K562 (cell line): ENCODE measurements around the gene FSCN2.

Experiments used
- BRCA1 ChIP-seq, 2 experiments: fragments of 450-650 bp in 1 of 2; sonication (generic) in 1 of 2; formaldehyde crosslinking in 1 of 2; IDR thresholded peaks; 2 replicates each; pipeline versions ENCODE4 v1.5.0 to v1.6.1; 2017 to 2020; ENCODE audit warnings: mild to moderate bottlenecking in 1 of 2, missing genetic modification reagents in 1 of 2
- YY1 ChIP-seq, 3 experiments: IDR thresholded peaks; 2 replicates each; pipeline ENCODE4 v1.6.1; 2011; ENCODE audit warnings: low read length in 2 of 3, mild to moderate bottlenecking in 2 of 3, moderate library complexity in 2 of 3, borderline replicate concordance in 1 of 3, control low read depth in 1 of 3, low read depth in 1 of 3; ENCODE audit not compliant: insufficient read depth in 3 of 3, insufficient replicate concordance in 2 of 3, control insufficient read depth in 1 of 3, insufficient read length in 1 of 3; ENCODE audit errors: extremely low read depth in 1 of 3

DNA sequence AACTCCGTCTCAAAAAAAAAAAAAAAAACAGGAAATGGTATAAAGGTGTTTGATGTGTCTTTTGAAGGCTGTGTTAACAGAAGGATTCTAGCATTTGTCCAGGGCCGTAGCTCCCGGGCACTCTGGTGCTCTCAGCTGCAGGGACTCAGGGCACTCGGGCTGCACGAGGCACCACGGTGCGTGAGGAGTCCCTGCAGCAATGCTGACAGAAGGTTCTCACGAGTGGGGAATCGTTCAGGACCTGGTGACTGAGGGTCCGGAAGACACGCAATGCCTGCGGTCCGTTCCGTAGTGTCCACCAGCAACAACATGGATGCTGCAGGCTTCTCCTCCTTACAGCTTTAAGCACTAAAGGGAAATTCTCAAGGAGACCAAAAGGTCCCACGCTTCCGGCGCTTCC lies 36.6 kb downstream of the FSCN2 start:
- no peak for TF ChIP-seq BRCA1 (IDR thresholded peaks at IDR 0.05)
- TF ChIP-seq BRCA1 (CRISPR knock-in tag; IDR thresholded peaks at IDR 0.05): no peak
- no peak for TF ChIP-seq YY1 (IDR thresholded peaks at IDR 0.05; ENCODE audit: borderline replicate concordance in 1 of 3, control insufficient read depth in 1 of 3, extremely low read depth in 1 of 3, insufficient read depth in 3 of 3, insufficient read length in 1 of 3, insufficient replicate concordance in 2 of 3, low read depth in 1 of 3, low read length in 2 of 3)
